Loucy (cell line): ENCODE results near the gene ZNF407.

Source experiments
- H2AFZ ChIP-seq: fragments of 200-600 bp; sonication (generic); 2 replicates; pipeline ENCODE4 v1.6.0; 2016; ENCODE audit warnings: antibody characterized with exemption, mild to moderate bottlenecking, low read length, moderate library complexity
- H3F3A ChIP-seq: fragments of 200-600 bp; 2 replicates; pipeline ENCODE4 v1.6.0; 2016; ENCODE audit warnings: antibody characterized with exemption, low read depth, mild to moderate bottlenecking
- H3K27me3 ChIP-seq: fragments of 200-600 bp; sonication (generic); 2 replicates; pipeline ENCODE4 v1.6.1; 2014; ENCODE audit warnings: low read length, mild to moderate bottlenecking; ENCODE audit not compliant: insufficient read depth, poor library complexity, severe bottlenecking
- H3K36me3 ChIP-seq: fragments of 200-600 bp; sonication (generic); 2 replicates; pipeline ENCODE4 v1.6.1; 2016; ENCODE audit warnings: low read length; ENCODE audit not compliant: insufficient read depth
- H3K4me1 ChIP-seq: fragments of 200-600 bp; sonication (generic); 2 replicates; pipeline ENCODE4 v1.5.1; 2014; ENCODE audit warnings: low read length, mild to moderate bottlenecking; ENCODE audit not compliant: insufficient read depth, poor library complexity, severe bottlenecking
- H3K4me2 ChIP-seq: fragments of 200-600 bp; sonication (generic); 2 replicates; pipeline ENCODE4 v1.6.0; 2014; ENCODE audit warnings: antibody characterized with exemption, low read length, low read depth, mild to moderate bottlenecking; ENCODE audit not compliant: poor library complexity, severe bottlenecking
- H3K4me3 ChIP-seq: fragments of 200-600 bp; sonication (generic); 2 replicates; pipeline ENCODE4 v1.5.1; 2014; ENCODE audit warnings: low read length, mild to moderate bottlenecking, mixed read lengths; ENCODE audit not compliant: poor library complexity, severe bottlenecking
- H3K79me2 ChIP-seq: fragments of 200-600 bp; sonication (generic); 2 replicates; pipeline ENCODE4 v1.6.1; 2014; ENCODE audit warnings: low read length; ENCODE audit not compliant: insufficient read depth
- H3K9ac ChIP-seq: fragments of 200-600 bp; sonication (generic); 2 replicates; pipeline ENCODE4 v1.6.0; 2014; ENCODE audit warnings: mild to moderate bottlenecking, low read depth, low read length, moderate library complexity; ENCODE audit not compliant: poor library complexity, severe bottlenecking
- H3K9me2 ChIP-seq: fragments of 200-600 bp; sonication (generic); replicated peaks from 2 replicates; pipeline ENCODE4 v1.6.1; 2016; ENCODE audit warnings: low read depth, low read length, mixed read lengths
- H3K9me3 ChIP-seq: fragments of 200-600 bp; sonication (generic); 2 replicates; pipeline ENCODE4 v1.6.1; 2014; ENCODE audit warnings: mild to moderate bottlenecking, antibody characterized with exemption, low read length, low read depth; ENCODE audit not compliant: insufficient read depth
- H4K20me1 ChIP-seq: fragments of 200-600 bp; sonication (generic); 2 replicates; pipeline ENCODE4 v1.6.0; 2014; ENCODE audit warnings: antibody characterized with exemption, low read length, mild to moderate bottlenecking; ENCODE audit not compliant: insufficient read depth, poor library complexity, severe bottlenecking
- EZH2phosphoT487 ChIP-seq: fragments of 200-600 bp; IDR thresholded peaks from 2 replicates; pipeline ENCODE4 v1.6.1; 2018; ENCODE audit warnings: antibody characterized with exemption, mild to moderate bottlenecking, moderate library complexity, borderline replicate concordance
- TF ChIP-seq, protein P1 (sequence below): fragments of 200-600 bp; sonication (generic); conservative IDR thresholded peaks from 2 replicates; pipeline ENCODE4 v1.5.1; 2014; ENCODE audit warnings: mild to moderate bottlenecking, antibody characterized with exemption, low read length

ZNF407 gene

DNA sequence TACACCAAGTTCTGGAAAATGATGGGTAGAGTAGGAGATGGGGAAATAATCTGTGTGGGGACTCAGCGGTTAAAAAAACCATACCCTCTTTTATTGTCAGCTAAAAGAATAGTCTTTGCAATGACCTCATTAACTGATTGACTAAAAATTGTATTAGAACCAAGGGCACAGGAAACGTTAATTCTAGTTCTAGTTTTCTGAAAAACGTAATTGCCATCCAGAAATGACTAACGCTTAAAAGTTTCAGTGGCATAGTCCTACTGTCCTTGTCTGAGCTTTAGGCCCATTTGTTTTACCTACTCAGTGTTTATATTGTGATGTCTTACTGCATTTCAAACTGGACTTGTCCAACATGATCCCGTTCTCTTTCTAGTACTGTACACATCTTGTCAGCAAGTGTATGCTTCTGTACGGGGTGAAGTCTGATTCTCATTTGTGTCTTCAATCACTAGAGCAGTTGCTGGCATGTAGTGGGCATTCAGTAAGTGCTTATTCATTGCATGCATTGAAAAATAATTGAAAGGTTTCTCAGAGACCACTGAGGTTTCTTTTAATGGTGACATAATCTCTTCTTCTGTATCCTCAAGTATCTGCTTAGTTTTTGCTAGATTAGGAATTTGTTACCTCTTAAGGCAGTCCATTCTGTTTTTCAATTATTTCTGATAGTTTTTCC is 81.5 kb downstream of the ZNF407 start:
- Histone ChIP-seq H3K27me3 (no peaks in the 10 kb centered on the region), H3K9me3 (peaks cover 7% of the 10 kb centered on the region), H3K36me3 (0 out of 2 replicates have a peak, but pooled peaks cover 6% of the 10 kb centered on the region), H3K4me1 (no peaks in the 10 kb centered on the region), H3K4me2 (no peak overlapping the region), H4K20me1 (no peaks in the 10 kb centered on the region), H3K79me2 (no peaks in the 10 kb centered on the region), H3K4me3 (no peak overlapping the region), H3K9me2 (no peaks in the 10 kb centered on the region), H3K9ac (no peak overlapping the region), H2AFZ (no peak overlapping the region), H3F3A (no peaks in the 10 kb centered on the region)
- TF ChIP-seq EZH2phosphoT487: no peak
- TF ChIP-seq, protein P1, sequence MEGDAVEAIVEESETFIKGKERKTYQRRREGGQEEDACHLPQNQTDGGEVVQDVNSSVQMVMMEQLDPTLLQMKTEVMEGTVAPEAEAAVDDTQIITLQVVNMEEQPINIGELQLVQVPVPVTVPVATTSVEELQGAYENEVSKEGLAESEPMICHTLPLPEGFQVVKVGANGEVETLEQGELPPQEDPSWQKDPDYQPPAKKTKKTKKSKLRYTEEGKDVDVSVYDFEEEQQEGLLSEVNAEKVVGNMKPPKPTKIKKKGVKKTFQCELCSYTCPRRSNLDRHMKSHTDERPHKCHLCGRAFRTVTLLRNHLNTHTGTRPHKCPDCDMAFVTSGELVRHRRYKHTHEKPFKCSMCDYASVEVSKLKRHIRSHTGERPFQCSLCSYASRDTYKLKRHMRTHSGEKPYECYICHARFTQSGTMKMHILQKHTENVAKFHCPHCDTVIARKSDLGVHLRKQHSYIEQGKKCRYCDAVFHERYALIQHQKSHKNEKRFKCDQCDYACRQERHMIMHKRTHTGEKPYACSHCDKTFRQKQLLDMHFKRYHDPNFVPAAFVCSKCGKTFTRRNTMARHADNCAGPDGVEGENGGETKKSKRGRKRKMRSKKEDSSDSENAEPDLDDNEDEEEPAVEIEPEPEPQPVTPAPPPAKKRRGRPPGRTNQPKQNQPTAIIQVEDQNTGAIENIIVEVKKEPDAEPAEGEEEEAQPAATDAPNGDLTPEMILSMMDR: no peak

DNA sequence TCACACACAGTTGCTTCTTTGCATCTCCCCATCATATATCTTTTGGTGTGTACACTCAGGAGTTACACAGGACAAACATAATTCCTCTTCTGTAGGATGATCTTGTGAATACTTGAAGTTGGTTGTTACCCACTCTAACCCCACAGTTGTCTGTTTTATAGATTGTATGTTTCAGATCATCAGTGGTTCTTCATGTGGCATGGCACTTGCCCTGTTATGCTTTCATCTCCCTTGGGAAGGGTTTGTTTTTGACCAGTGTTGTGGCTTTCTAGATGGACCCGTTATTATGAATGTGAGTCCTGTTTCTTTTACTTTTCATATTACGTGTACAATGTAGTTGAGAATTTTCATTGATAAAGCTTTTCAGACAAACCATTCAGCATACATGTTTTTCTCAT is 82.0 kb downstream of the ZNF407 start:
- TF ChIP-seq EZH2phosphoT487: no peak
- TF ChIP-seq, protein P1: no peak
- peaks cover 7% of the 10 kb centered on the region for H3K9me3 ChIP-seq
- no peaks in the 10 kb centered on the region for H3F3A ChIP-seq
- 0 out of 2 replicates have a peak, but pooled peaks cover 6% of the 10 kb centered on the region for H3K36me3 ChIP-seq
- no peaks in the 10 kb centered on the region for H3K4me1 ChIP-seq
- H3K9me2 ChIP-seq: no peaks in the 10 kb centered on the region
- no peak overlapping the region for H2AFZ ChIP-seq
- no peaks in the 10 kb centered on the region for H4K20me1 ChIP-seq
- H3K9ac ChIP-seq: no peak overlapping the region
- no peaks in the 10 kb centered on the region for H3K27me3 ChIP-seq
- no peak overlapping the region for H3K4me2 ChIP-seq
- no peaks in the 10 kb centered on the region for H3K79me2 ChIP-seq
- no peak overlapping the region for H3K4me3 ChIP-seq

DNA sequence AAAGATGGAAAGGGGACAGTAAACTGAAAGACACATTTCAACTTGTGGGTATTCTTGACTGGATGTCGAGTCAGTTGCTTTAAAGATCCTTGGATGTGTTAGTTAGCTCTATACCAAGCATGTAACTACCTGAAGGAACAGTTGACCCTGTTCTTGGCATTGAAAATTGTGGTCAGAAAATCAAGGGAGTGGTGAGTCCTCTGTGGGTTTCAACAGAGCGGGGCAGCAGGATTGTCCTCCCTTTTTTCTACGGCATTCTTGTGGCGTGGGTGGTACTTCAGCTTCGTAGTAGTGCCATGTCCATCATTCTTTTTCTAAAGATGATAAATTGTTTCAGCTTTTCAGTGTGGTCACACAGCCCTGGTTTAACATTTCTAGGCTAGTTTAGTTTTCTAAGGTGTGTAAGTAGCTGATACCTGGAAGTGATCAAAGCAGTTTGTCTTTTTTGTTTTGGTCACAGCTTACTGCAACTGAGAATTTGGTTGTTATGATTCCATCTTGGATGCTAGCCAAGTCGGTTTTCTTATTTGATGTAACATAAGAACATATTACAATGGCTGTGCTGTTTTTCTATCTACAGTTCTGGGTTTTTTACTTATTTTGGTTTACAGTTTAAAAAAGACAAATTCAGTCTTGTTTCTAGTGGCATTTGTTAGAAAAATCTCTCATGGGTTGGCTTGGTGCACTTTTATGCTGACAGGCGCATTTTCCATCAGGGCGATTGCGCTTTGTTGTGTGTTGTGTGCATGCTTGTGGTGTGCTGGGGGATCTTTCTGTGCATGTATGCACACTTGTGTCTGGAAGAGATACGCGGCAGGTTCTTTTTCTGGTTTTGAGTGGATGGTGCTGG is 84.7 kb downstream of the ZNF407 start:
- Histone ChIP-seq H3F3A (no peaks in the 10 kb centered on the region), H4K20me1 (no peaks in the 10 kb centered on the region), H3K9me3 (peaks cover 4% of the 10 kb centered on the region), H3K9ac (no peak overlapping the region), H3K9me2 (no peaks in the 10 kb centered on the region), H3K36me3 (no peaks in the 10 kb centered on the region), H2AFZ (no peak overlapping the region), H3K4me3 (no peak overlapping the region), H3K79me2 (no peaks in the 10 kb centered on the region), H3K4me1 (no peaks in the 10 kb centered on the region), H3K27me3 (no peaks in the 10 kb centered on the region), H3K4me2 (no peak overlapping the region)
- no peak for TF ChIP-seq EZH2phosphoT487
- TF ChIP-seq, protein P1: no peak
